Stimulated activated CD8-positive, alpha-beta memory T cell treated with anti-CD3 and anti-CD28 coated beads, Interleukin-15, amount 100 ng/mL, for 48 hours (primary cell): ENCODE results near the gene LRRC25.
"Not testable (repeated sequence)": the region's sequence is repeated elsewhere in the genome, so short reads cannot be mapped to it uniquely, and the experiment has no call there.

Source experiments
- DNase-seq, 2 donors: peaks; one replicate each; pipeline ENCODE4 v3.0.0-alpha.2; 2020; ENCODE audit warnings: low read depth in 2 of 2

The LRRC25 gene

GRCh38 chr19:18405754-18406153, 8.3 kb upstream of the LRRC25 start:
- not testable (repeated sequence) for DNase-seq

GRCh38 chr19:18402455-18403248, 5.2 kb upstream of the LRRC25 start:
- DNase-seq: not testable (repeated sequence)

GRCh38 chr19:18401580-18402112, 4.2 kb upstream of the LRRC25 start:
- no peak for DNase-seq

- DNase-seq: no peak
These were observed 1.6 kb upstream of the LRRC25 start for GRCh38 chr19:18399008-18399407.

GRCh38 chr19:18396471-18397241, 766 bp downstream of the LRRC25 start:
- no peak for DNase-seq

GRCh38 chr19:18393836-18394235, 3.6 kb downstream of the LRRC25 start:
- DNase-seq: no peak

GRCh38 chr19:18392926-18393325, 4.5 kb downstream of the LRRC25 start:
- DNase-seq: no peak

GRCh38 chr19:18392417-18392816, 5.0 kb downstream of the LRRC25 start:
- no peak for DNase-seq

- no peak for DNase-seq
These were observed 5.8 kb downstream of the LRRC25 start for GRCh38 chr19:18391509-18392075.

- no peak for DNase-seq
These were observed 7.1 kb downstream of the LRRC25 start for GRCh38 chr19:18390065-18390907.

GRCh38 chr19:18389726-18390064, 7.7 kb downstream of the LRRC25 start:
- no peak for DNase-seq

- DNase-seq: no peak
These were observed 8.3 kb downstream of the LRRC25 start for GRCh38 chr19:18388960-18389725.

GRCh38 chr19:18388100-18388959, 9.1 kb downstream of the LRRC25 start:
- DNase-seq: peak; percentile 68 to 75

- no peak for DNase-seq
These were observed 10.7 kb downstream of the LRRC25 start for GRCh38 chr19:18386543-18387271.

- DNase-seq: peak; percentile 13 to 15
These were observed 11.5 kb downstream of the LRRC25 start, which contains the start of gene GDF15 for GRCh38 chr19:18385675-18386542. Gene GDF15, plus strand, starts transcription at chr19:18386158. Its CDS starts 32 bp downstream, at chr19:18386190.

GRCh38 chr19:18385359-18385674, 12.1 kb downstream of the LRRC25 start:
- DNase-seq: no peak

- no peak for DNase-seq
These were observed 12.6 kb downstream of the LRRC25 start for GRCh38 chr19:18384775-18385174.

- DNase-seq: not testable (repeated sequence)
These were observed 13.8 kb downstream of the LRRC25 start for GRCh38 chr19:18383622-18384021.
